Colonic mucosa (tissue), 4 donors: ENCODE results near the gene CYBRD1. TPM values are rescaled to one million over a fixed set of nuclear protein-coding genes. Genes with fewer than 3 reads are reported as not detected.

ENCODE experiments used
- DNase-seq: peaks from one replicate; pipeline ENCODE4 v3.0.0-alpha.2; 2020
- H3K27ac ChIP-seq: fragments of 200-600 bp; one replicate; pipeline ENCODE4 v1.8.0; 2021
- H3K27me3 ChIP-seq: fragments of 200-600 bp; one replicate; pipeline ENCODE4 v1.8.0; 2021
- H3K36me3 ChIP-seq: fragments of 200-600 bp; one replicate; pipeline ENCODE4 v1.8.0; 2021
- H3K4me1 ChIP-seq: fragments of 200-600 bp; one replicate; pipeline ENCODE4 v1.8.0; 2021; ENCODE audit warnings: mild to moderate bottlenecking
- H3K4me3 ChIP-seq: fragments of 200-600 bp; one replicate; pipeline ENCODE4 v1.8.0; 2021
- H3K9ac ChIP-seq, 2 donors: one replicate each; pipeline ENCODE4 v1.7.0; 2013; ENCODE audit warnings: control low read depth in 2 of 2, low read depth in 2 of 2, low read length in 2 of 2
- H3K9me3 ChIP-seq: fragments of 200-600 bp; one replicate; pipeline ENCODE4 v1.8.0; 2021
- CTCF ChIP-seq: fragments of 200-600 bp; IDR thresholded peaks from one replicate; pipeline ENCODE4 v1.8.0; 2022; ENCODE audit warnings: antibody characterized with exemption, mild to moderate bottlenecking
- intact Hi-C: fragments of 100-400 bp; cut with DNase I; formaldehyde crosslinking; loops from one replicate; pipeline ENCODE4 v1.14.1; 2022
- total RNA-seq, 2 donors: library from RNA; stranded (reverse); fragmentation: NEBNext Ultra II Directional in 1 of 2; extraction: Animal tissue kit (Norgen Biotek cat#: 25700) in 1 of 2; gene quantifications; one replicate each; pipeline ENCODE4 v1.2.1, GENCODE V29; 2021
- donor health status: healthy.
- donor health status: DM: no; HTN: no; CAD: no.
- donor health status: DM: no; HTN: no; CAD: no.

The CYBRD1 gene
- total RNA-seq, 2 donors from 2014 or later: 12.4 to 35.6 TPM

- no peak overlapping the region for H3K9ac ChIP-seq
Observed at GRCh38 chr2:171516793-171517192, 5.5 kb upstream of the CYBRD1 start.

GRCh38 chr2:171520471-171520870 lies 1.8 kb upstream of the CYBRD1 start:
- H3K36me3 ChIP-seq: no peaks in the 10 kb centered on the region
- no peak overlapping the region for H3K4me3 ChIP-seq
- no peaks in the 10 kb centered on the region for H3K4me1 ChIP-seq
- no peak overlapping the region for H3K9ac ChIP-seq
- no peaks in the 10 kb centered on the region for H3K27me3 ChIP-seq
- DNase-seq: no peak
- no peaks in the 10 kb centered on the region for H3K9me3 ChIP-seq
- intact Hi-C loops: no loop called here
- TF ChIP-seq CTCF: no peak
- H3K27ac ChIP-seq: no peak overlapping the region

More at GRCh38 chr2:171516793-171517192, 5.5 kb upstream of the CYBRD1 start:
- Histone ChIP-seq H3K4me3 (no peak overlapping the region), H3K4me1 (no peaks in the 10 kb centered on the region), H3K36me3 (no peaks in the 10 kb centered on the region), H3K9me3 (no peaks in the 10 kb centered on the region), H3K27me3 (no peaks in the 10 kb centered on the region), H3K27ac (no peak overlapping the region)
- TF ChIP-seq CTCF: no peak
- DNase-seq: no peak
- intact Hi-C loops: no loop called here

- no peak for DNase-seq
- Histone ChIP-seq H3K4me1 (no peaks in the 10 kb centered on the region), H3K36me3 (no peaks in the 10 kb centered on the region), H3K9ac (no peak overlapping the region), H3K4me3 (peak overlapping the region; percentile 75), H3K27ac (peak overlapping the region; percentile 77), H3K27me3 (no peaks in the 10 kb centered on the region), H3K9me3 (no peaks in the 10 kb centered on the region)
- TF ChIP-seq CTCF: no peak
- intact Hi-C loops: no loop called here
Observed at GRCh38 chr2:171521361-171522051, 768 bp upstream of the CYBRD1 start.

GRCh38 chr2:171522788-171523087 lies 464 bp downstream of the CYBRD1 start:
- Histone ChIP-seq H3K4me3 (peak overlapping the region; percentile 75), H3K36me3 (no peaks in the 10 kb centered on the region), H3K9ac (peak overlapping the region; percentile 54 to 57), H3K4me1 (no peaks in the 10 kb centered on the region), H3K27ac (peak overlapping the region; percentile 77), H3K9me3 (no peaks in the 10 kb centered on the region), H3K27me3 (no peaks in the 10 kb centered on the region)
- peak; percentile 23 for DNase-seq
- TF ChIP-seq CTCF: no peak
- intact Hi-C loops: no loop called here

- intact Hi-C loops: no loop called here
- H3K9me3 ChIP-seq: no peaks in the 10 kb centered on the region
- peak overlapping the region; percentile 77 for H3K27ac ChIP-seq
- H3K36me3 ChIP-seq: no peaks in the 10 kb centered on the region
- TF ChIP-seq CTCF: no peak
- peak overlapping the region; percentile 54 to 57 for H3K9ac ChIP-seq
- DNase-seq: peak; percentile 76
- H3K4me1 ChIP-seq: no peaks in the 10 kb centered on the region
- peak overlapping the region; percentile 75 for H3K4me3 ChIP-seq
- H3K27me3 ChIP-seq: no peaks in the 10 kb centered on the region
Observed at GRCh38 chr2:171523088-171524017, 1.1 kb downstream of the CYBRD1 start.
